Aortic smooth muscle cell (primary cell): ENCODE data around the gene ABHD8. TPM values are rescaled to one million over a fixed set of nuclear protein-coding genes. Genes with fewer than 3 reads are reported as not detected.

Source experiments
- total RNA-seq: library from RNA; depleted of rRNA; stranded (reverse); fragments of >200 nt; gene quantifications from 2 replicates; pipeline ENCODE4 v1.2.3, GENCODE V29; 2014

Gene ABHD8
- 8.6 and 8.8 TPM in 2 replicates for total RNA-seq

DNA sequence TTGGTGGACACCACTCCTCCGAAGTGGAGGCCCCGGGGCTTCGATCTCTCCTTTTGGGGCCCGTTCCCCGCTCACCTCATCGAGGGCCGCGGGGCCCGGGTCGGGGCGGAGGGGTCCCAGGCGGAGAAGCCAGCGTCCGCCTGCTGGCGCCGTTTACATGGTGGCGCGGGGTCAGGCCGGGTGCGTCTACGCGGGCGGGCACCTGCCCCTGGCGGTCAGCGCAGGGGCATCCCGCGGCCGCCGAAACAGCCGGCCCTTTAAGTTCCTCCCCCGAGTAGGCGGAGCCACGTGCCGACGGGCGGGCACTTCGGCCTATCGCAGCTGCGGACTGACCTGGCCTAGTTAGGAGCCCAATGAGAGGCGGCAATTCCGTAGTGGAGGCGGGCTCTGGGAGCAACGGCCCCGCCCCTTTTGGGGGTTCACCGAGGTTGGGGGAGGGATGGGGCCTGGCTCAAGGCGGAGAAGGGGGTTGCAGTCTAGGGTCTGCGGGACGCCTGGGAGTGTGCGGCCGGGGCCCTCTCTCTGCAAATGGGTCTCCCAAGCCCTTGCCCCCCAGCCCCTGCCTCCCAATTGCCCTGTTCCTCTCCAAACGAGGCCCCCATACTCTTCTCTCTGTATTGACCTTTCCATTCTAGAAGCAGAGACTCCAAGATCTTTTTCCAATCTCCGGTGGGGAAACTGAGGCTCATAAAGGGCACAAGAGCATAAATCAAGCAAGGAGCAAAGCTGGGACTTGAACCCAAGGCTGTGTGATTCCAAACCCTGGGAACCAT, at the start of gene ABHD8:
TSS of gene ABHD8 (minus strand) at position 259 of the 773 bp plus-strand sequence. CDS start 1,809 bp downstream, outside the sequence.

DNA sequence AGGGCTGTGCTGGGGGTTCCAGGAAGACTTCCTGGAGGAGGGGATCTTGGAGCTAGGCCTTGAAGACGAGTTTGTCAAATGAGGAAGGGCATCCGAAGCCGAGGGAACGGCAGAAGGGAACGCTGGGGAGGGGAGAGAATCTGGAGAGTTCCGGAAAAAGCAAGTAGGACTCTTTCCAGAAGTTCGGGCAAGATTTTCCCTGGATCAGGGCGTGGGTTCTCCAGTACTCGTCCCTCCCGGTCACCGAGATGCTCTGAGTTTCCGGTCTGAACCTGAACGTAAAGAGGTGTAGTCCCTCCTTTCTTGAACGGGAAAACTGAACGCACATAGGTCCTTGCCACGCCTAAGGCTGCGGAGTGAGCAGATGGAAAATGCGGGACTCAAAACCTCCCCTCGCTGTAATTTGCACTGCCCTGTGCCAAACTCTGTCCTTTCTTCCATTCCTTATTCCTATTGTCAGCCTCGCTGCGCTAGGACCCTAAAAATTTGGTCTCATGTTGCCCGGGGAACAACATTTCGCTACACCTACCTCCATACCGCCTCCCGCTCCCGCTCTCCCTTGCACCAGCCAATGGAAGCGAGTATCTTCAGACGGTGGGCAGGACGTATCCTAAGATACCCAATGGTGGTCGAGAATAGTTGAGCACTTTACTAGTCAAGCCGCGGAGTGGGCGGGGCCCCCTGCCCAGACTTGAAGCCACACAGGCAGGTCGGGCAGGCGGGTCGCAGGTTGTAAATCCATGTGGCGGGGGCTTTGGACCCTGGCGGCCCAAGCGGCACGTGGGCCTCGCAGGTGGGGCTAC, 33.8 kb upstream of the ABHD8 start, which contains the start of gene GTPBP3:
TSS of gene GTPBP3 (plus strand) at position 682 of the 803 bp plus-strand sequence. CDS start at position 741, 59 bp downstream.

DNA sequence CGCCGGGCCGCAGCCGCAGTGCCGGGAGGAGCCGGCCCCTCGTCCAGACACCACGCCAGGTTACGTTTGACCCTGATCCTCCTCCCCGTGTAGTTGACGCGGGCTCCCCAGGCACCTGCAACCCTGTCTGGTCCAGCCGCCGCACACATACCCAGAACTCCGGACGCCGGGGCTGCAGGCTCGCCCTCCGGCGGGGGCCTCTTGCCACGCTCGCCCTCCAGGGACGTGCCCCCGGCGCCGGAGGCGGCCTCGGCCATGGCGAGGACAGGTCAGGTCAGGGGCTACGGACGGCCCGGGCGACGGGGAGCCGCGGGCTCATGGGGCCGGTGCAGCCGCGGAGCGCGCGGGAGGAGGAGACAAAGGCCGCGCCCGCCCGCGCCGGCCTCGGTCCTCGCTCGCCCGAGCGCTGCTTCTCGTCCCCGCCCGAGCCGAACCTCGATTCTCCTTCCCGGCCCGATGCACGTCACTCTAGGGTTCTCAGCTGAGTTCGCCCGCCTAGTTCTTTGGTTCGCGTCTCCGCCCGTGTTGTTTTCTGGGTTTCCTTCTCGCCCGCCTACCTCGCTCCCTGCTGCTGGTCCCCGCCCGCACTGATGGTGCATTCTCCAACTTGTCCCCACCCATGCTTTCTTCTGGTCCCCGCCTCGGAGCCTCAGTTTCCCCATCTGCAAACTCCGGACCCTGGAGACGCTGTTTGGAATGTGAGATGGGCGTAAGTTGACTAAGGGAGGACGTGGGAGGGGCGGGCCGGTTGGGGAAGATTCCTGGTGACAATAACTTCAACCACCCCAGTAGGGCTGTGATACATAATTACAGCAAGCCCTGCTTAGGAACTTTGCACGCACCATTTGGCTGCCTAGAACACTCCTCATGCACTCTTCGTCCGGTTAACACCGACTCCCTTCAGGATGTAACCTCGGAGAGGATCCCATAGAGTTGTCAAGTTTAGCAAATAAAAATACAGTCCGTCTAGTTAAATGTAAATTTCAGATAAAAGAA, 31.5 kb upstream of the ABHD8 start, which contains the start of gene ANO8:
TSS of gene ANO8 (minus strand) at position 442 of the 996 bp plus-strand sequence. CDS start at position 257, 185 bp downstream.

GRCh38 chr19:17309198-17309964, 6.2 kb upstream of the ABHD8 start, which contains the start of gene DDA1:
TSS of gene DDA1 (plus strand) at chr19:17309563. CDS start at chr19:17309655, 92 bp downstream.

DNA sequence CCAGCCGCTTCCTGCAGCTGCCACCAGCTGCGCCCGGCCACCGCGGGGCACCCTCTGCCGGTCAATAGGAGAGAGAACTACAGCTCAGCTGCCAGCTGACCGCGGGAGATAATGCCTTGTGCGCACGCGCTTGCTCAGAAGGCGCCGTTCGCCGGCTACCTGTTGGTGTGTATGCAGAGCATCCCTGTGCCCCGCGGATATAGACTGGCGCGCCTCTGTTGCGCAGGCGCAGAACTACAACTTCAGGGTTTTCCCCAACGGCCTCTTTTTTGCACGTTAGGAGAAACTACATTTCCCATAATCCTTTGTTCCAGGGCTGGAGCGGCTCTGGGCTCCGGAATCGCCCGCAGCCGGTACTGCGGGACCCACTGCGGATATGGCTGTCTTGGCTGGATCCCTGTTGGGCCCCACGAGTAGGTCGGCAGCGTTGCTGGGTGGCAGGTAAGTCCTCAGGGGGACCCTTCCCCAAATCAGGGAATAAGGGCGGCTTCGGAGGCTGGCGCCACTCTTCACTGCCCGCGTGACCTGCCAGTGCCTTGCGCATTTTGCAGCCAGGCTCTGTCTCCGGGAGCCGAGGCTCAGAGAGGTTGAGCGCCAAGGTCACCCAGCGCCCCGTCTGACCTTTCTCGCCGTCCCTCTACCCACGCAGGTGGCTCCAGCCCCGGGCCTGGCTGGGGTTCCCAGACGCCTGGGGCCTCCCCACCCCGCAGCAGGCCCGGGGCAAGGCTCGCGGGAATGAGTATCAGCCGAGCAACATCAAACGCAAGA, 2.5 kb upstream of the ABHD8 start, which contains the start of gene MRPL34:
TSS of gene MRPL34 (plus strand) at position 356 of the 768 bp plus-strand sequence. CDS start at position 377, 21 bp downstream.

GRCh38 chr19:17281391-17282304, 21.6 kb downstream of the ABHD8 start, which contains the start of gene ANKLE1:
TSS of gene ANKLE1 (plus strand) at chr19:17281901. CDS start at chr19:17281921, 20 bp downstream.

GRCh38 chr19:17266975-17267788, 36.0 kb downstream of the ABHD8 start, which contains the start of gene BABAM1:
TSS of gene BABAM1 (plus strand) at chr19:17267443. CDS start at chr19:17268807, 1,364 bp downstream.

DNA sequence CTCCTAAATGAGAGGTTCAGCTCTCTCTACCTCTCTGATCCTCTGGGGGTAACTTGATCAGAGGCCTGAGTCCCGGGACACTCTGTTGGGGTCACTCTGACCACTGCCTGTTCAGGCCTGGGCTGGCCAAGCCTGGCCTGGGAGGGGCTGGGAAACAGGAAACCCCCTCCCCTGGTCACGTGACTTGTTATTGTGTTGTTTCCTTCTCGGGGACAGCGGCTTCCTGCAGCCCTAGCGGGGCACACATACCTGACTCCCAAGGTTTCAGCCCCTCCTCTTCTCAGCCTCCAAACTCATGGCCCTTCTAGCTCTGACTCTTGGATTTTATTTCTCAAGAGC, 38.6 kb downstream of the ABHD8 start, which contains the start of gene USHBP1:
TSS of gene USHBP1 (minus strand) at position 105 of the 339 bp plus-strand sequence. CDS start 446 bp downstream, outside the sequence.

DNA sequence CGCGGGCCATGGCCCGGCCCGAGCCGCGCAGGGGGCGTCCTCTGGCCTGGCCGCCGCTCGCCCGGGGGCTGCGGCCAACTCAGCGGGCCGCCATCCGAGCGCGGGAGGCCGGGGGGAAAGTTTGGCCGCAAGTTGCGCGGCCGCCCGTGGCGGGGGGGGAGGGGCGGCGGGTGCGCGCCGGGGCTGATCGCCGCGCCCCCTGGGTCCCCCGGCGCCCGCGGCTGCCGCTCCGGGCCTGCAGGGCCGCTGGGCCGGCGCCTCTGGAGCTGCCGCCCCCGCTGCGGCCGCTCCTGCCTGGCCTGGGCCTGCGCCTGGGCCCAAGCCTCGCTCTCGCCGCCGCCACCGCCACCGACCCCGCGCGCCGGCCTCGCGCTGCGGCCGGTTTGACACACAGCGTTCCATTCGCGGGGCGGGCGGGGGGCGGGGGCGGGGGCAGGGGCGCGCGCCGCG, 57.7 kb downstream of the ABHD8 start, which contains the start of gene NR2F6:
TSS of gene NR2F6 (minus strand) at position 385 of the 450 bp plus-strand sequence. CDS start 699 bp downstream, outside the sequence.

Other genes with a start within 250 kb of the ABHD8 start
- gene HAUS8, start 228.0 kb downstream of the ABHD8 start, total RNA-seq: 2.4 and 3.6 TPM in 2 replicates
- gene MYO9B, start 227.6 kb downstream of the ABHD8 start, total RNA-seq: 59.2 and 70.3 TPM in 2 replicates
- gene USE1, start 88.1 kb downstream of the ABHD8 start, total RNA-seq: 25.7 and 26.2 TPM in 2 replicates
- 1.1 and 2.7 TPM in 2 replicates for gene OCEL1, start 77.2 kb downstream of the ABHD8 start, total RNA-seq
- 28.7 and 33.8 TPM in 2 replicates for gene NR2F6, start 57.5 kb downstream of the ABHD8 start, total RNA-seq
- gene USHBP1, start 38.7 kb downstream of the ABHD8 start, total RNA-seq: 0.13 and 0.25 TPM in 2 replicates
- 81.6 and 107 TPM in 2 replicates for gene BABAM1, start 36.0 kb downstream of the ABHD8 start, total RNA-seq
- gene ANKLE1, start 21.5 kb downstream of the ABHD8 start, total RNA-seq: 0.13 and 0.19 TPM in 2 replicates
- 20.7 and 26.9 TPM in 2 replicates for gene MRPL34, start 2.4 kb upstream of the ABHD8 start, total RNA-seq
- 36.2 and 39.7 TPM in 2 replicates for gene DDA1, start 6.1 kb upstream of the ABHD8 start, total RNA-seq
- gene ANO8, start 31.4 kb upstream of the ABHD8 start, total RNA-seq: 6.3 and 6.7 TPM in 2 replicates
- 10.6 and 11.1 TPM in 2 replicates for gene GTPBP3, start 34.1 kb upstream of the ABHD8 start, total RNA-seq
- 0.31 and 0.92 TPM in 2 replicates for gene PLVAP, start 73.9 kb upstream of the ABHD8 start, total RNA-seq
- gene CCDC194, start 90.8 kb upstream of the ABHD8 start, total RNA-seq: 0.19 and 0.40 TPM in 2 replicates
- 28.2 and 79.7 TPM in 2 replicates for gene BST2, start 102.2 kb upstream of the ABHD8 start, total RNA-seq
- 30.6 and 36.4 TPM in 2 replicates for gene MVB12A, start 116.6 kb upstream of the ABHD8 start, total RNA-seq
- under 0.01 TPM in 1 of 2 replicates, not detected in the other for gene TMEM221, start 145.2 kb upstream of the ABHD8 start, total RNA-seq
- gene NXNL1, start 157.5 kb upstream of the ABHD8 start, total RNA-seq: not detected in 2 replicates
- 22.6 and 22.9 TPM in 2 replicates for gene SLC27A1, start 167.1 kb upstream of the ABHD8 start, total RNA-seq
- gene PGLS, start 208.2 kb upstream of the ABHD8 start, total RNA-seq: 42.6 and 43.1 TPM in 2 replicates